K562 (cell line): ENCODE data around the gene TGFBR3L. TPM values are rescaled to one million over a fixed set of nuclear protein-coding genes. Genes with fewer than 3 reads are reported as not detected.

ENCODE experiments used
- CBX3 ChIP-seq, 2 experiments: IDR thresholded peaks; 1 replicate in 1 of 2; 2 replicates in 1 of 2; pipeline ENCODE4 v1.6.1; 2012; ENCODE audit warnings: inconsistent platforms in 2 of 2, low read length in 2 of 2, borderline replicate concordance in 1 of 2, control low read depth in 1 of 2
- CCNT2 ChIP-seq: IDR thresholded peaks from 2 replicates; pipeline ENCODE4 v1.6.1; 2011; ENCODE audit warnings: borderline replicate concordance, low read depth, mild to moderate bottlenecking, moderate library complexity, mixed read lengths, low read length; ENCODE audit not compliant: insufficient read length; ENCODE audit errors: extremely low read depth
- EGR1 ChIP-seq: fragments of 450-650 bp; conservative IDR thresholded peaks from 2 replicates; pipeline ENCODE4 v1.6.1; 2017; ENCODE audit warnings: mild to moderate bottlenecking
- FOXP1 ChIP-seq: sonication (generic); formaldehyde crosslinking; IDR thresholded peaks from 2 replicates; pipeline ENCODE4 v1.8.0; 2022; ENCODE audit warnings: mild to moderate bottlenecking, missing genetic modification reagents
- GATA2 ChIP-seq: sonication (generic); formaldehyde crosslinking; IDR thresholded peaks from 2 replicates; pipeline ENCODE4 v1.4.0; 2020; ENCODE audit warnings: mild to moderate bottlenecking, missing genetic modification reagents
- HCFC1 ChIP-seq: IDR thresholded peaks from 2 replicates; pipeline ENCODE4 v1.6.1; 2012; ENCODE audit warnings: low read depth, low read length, improper control_type of control experiment
- MAZ ChIP-seq, 2 experiments: fragments of 450-650 bp in 1 of 2; sonication (generic) in 1 of 2; formaldehyde crosslinking; IDR thresholded peaks in 1 of 2; conservative IDR thresholded peaks in 1 of 2; 2 replicates each; pipeline versions ENCODE4 v1.4.0 to v1.5.0; 2020; ENCODE audit warnings: mild to moderate bottlenecking in 1 of 2, missing genetic modification reagents in 1 of 2
- NFIC ChIP-seq: fragments of 450-650 bp; IDR thresholded peaks from 2 replicates; pipeline ENCODE4 v1.6.1; 2017; ENCODE audit warnings: mild to moderate bottlenecking, inconsistent platforms
- POLR2B ChIP-seq: fragments of 450-650 bp; IDR thresholded peaks from 2 replicates; pipeline ENCODE4 v1.6.1; 2018; ENCODE audit warnings: low read depth; ENCODE audit not compliant: partially characterized antibody
- POLR2G ChIP-seq: fragments of 200-400 bp; formaldehyde crosslinking; IDR thresholded peaks from 2 replicates; pipeline ENCODE4 v1.6.1; 2017; ENCODE audit warnings: low read depth, mild to moderate bottlenecking, antibody characterized with exemption, low read length, moderate library complexity
- RBM22 ChIP-seq: fragments of 200-400 bp; formaldehyde crosslinking; IDR thresholded peaks from 2 replicates; pipeline ENCODE4 v1.6.1; 2018; ENCODE audit warnings: low read length, low read depth; ENCODE audit not compliant: poor library complexity, severe bottlenecking
- SIN3A ChIP-seq, 2 experiments: fragments of 150-350 bp in 1 of 2; IDR thresholded peaks; 2 replicates each; pipeline ENCODE4 v1.6.1; 2011 to 2016; ENCODE audit warnings: borderline replicate concordance in 2 of 2, low read depth in 2 of 2, low read length in 2 of 2, mild to moderate bottlenecking in 2 of 2, moderate library complexity in 2 of 2; ENCODE audit not compliant: control insufficient read depth in 1 of 2
- SIX5 ChIP-seq, 2 experiments: IDR thresholded peaks; 2 replicates each; pipeline ENCODE4 v1.6.1; 2011; ENCODE audit warnings: low read length in 2 of 2, borderline replicate concordance in 1 of 2, low read depth in 1 of 2, mild to moderate bottlenecking in 1 of 2, moderate library complexity in 1 of 2; ENCODE audit not compliant: insufficient read depth in 1 of 2
- SNRNP70 ChIP-seq: fragments of 200-400 bp; formaldehyde crosslinking; optimal IDR thresholded peaks from 2 replicates; pipeline ENCODE3; 2017; ENCODE audit warnings: low read depth, low read length
- SREBF2 ChIP-seq: sonication (generic); formaldehyde crosslinking; IDR thresholded peaks from 2 replicates; pipeline ENCODE4 v1.4.0; 2020; ENCODE audit warnings: mild to moderate bottlenecking, missing genetic modification reagents
- TAL1 ChIP-seq: fragments of 450-650 bp; IDR thresholded peaks from 2 replicates; pipeline ENCODE4 v1.6.1; 2016; ENCODE audit warnings: mild to moderate bottlenecking
- TCF7 ChIP-seq: sonication (generic); IDR thresholded peaks from 2 replicates; pipeline ENCODE4 v1.6.1; 2016; ENCODE audit warnings: antibody characterized with exemption, borderline replicate concordance
- TRIM24 ChIP-seq, 2 experiments: fragments of 450-650 bp; IDR thresholded peaks; 2 replicates each; pipeline ENCODE4 v1.6.1; 2016
- TRIM28 ChIP-seq: fragments of 450-650 bp; IDR thresholded peaks from 2 replicates; pipeline ENCODE4 v1.6.1; 2017
- ZBTB2 ChIP-seq: fragments of 450-650 bp; IDR thresholded peaks from 2 replicates; pipeline ENCODE4 v1.6.1; 2016; ENCODE audit warnings: antibody characterized with exemption
- ZKSCAN8 ChIP-seq: fragments of 200-800 bp; sonication (Bioruptor generic); IDR thresholded peaks from 2 replicates; pipeline ENCODE4 v1.6.1; 2016; ENCODE audit warnings: missing genetic modification characterization, missing compliant biosample characterization
- ZNF124 ChIP-seq: sonication (generic); formaldehyde crosslinking; IDR thresholded peaks from 2 replicates; pipeline ENCODE4 v1.8.1; 2022; ENCODE audit warnings: missing genetic modification reagents
- ZNF197 ChIP-seq: fragments of 200-800 bp; sonication (Bioruptor generic); IDR thresholded peaks from 2 replicates; pipeline ENCODE4 v1.6.1; 2016; ENCODE audit warnings: low read depth, missing genetic modification characterization, missing compliant biosample characterization
- ZNF384 ChIP-seq: IDR thresholded peaks from 2 replicates; pipeline ENCODE4 v1.6.1; 2012; ENCODE audit warnings: low read depth, low read length, improper control_type of control experiment
- polyA plus RNA-seq, 8 experiments: library from polyadenylated mRNA; depleted of rRNA in 4 of 8; stranded (reverse) in 5 of 8; unstranded in 3 of 8; fragments of >200 nt; fragmentation: Nextera tagmentation in 2 of 8; fragmentation: Illumina TruSeq in 1 of 8; extraction: Ambion mirVana in 2 of 8; extraction: Trizol in 1 of 8; gene quantifications; 2 replicates each; pipeline versions ENCODE4 v1.2.1 to v1.2.3, GENCODE V29; 2011 to 2014; ENCODE audit warnings: inconsistent platforms in 1 of 8, missing spikeins in 1 of 8
- total RNA-seq, 7 experiments: library from RNA; depleted of rRNA in 6 of 7; stranded (reverse); fragments of >200 nt in 6 of 7; fragmentation: Illumina TruSeq in 2 of 7; extraction: Trizol in 2 of 7; gene quantifications; 2 replicates each; pipeline versions ENCODE4 v1.2.1 to v1.2.3, GENCODE V29; 2011 to 2021; ENCODE audit warnings: low replicate concordance in 1 of 7

The TGFBR3L gene
- total and polyA plus RNA-seq, 9 of the 15 experiments (the other 6 are each of a cell fraction or from before 2014, with no cell fraction given): not detected

- no peak for TF ChIP-seq TRIM28
- TF ChIP-seq CCNT2: peak; percentile 37
- TF ChIP-seq HCFC1: no peak
- peak; percentile 47 for TF ChIP-seq POLR2B
- TF ChIP-seq EGR1: no peak
- no peak for TF ChIP-seq MAZ (CRISPR knock-in tag; conservative IDR thresholded peaks at IDR 0.05 in 1 of 2, IDR thresholded peaks at IDR 0.05 in 1 of 2)
- TF ChIP-seq TAL1: no peak
- no peak for TF ChIP-seq TRIM24 (IDR thresholded peaks at IDR 0.05)
- peak; percentile 68 for TF ChIP-seq RBM22
- no peak for TF ChIP-seq SIX5 (IDR thresholded peaks at IDR 0.05; ENCODE audit: borderline replicate concordance in 1 of 2, insufficient read depth in 1 of 2, low read depth in 1 of 2, low read length in 2 of 2)
- TF ChIP-seq ZNF197 (CRISPR knock-in tag): no peak
- 0 out of 2 replicates have a peak, but pooled peaks have one; percentile 43 for TF ChIP-seq FOXP1
- peak; percentile 79 for TF ChIP-seq POLR2G
- no peak for TF ChIP-seq SREBF2 (CRISPR knock-in tag)
- TF ChIP-seq ZKSCAN8 (CRISPR knock-in tag): no peak
- no peak for TF ChIP-seq NFIC
- TF ChIP-seq SIN3A (IDR thresholded peaks at IDR 0.05; ENCODE audit: borderline replicate concordance in 2 of 2, control insufficient read depth in 1 of 2, low read depth in 2 of 2, low read length in 2 of 2): no peak
- no peak for TF ChIP-seq ZNF124 (CRISPR knock-in tag)
- no peak for TF ChIP-seq CBX3 (IDR thresholded peaks at IDR 0.05; ENCODE audit: borderline replicate concordance in 1 of 2, low read length in 2 of 2)
- TF ChIP-seq TCF7: no peak
- no peak for TF ChIP-seq ZNF384
- peak; percentile 25 for TF ChIP-seq SNRNP70
- TF ChIP-seq ZBTB2: no peak
- no peak for TF ChIP-seq GATA2 (CRISPR knock-in tag)
Observed at GRCh38 chr19:7927605-7928333, 13.1 kb downstream of the TGFBR3L start (continued).
